ENCODE data around the gene GPR108. TPM values are rescaled to one million over a fixed set of nuclear protein-coding genes. Genes with fewer than 3 reads are reported as not detected.
"Not testable (repeated sequence)": the region's sequence is repeated elsewhere in the genome, so short reads cannot be mapped to it uniquely, and the experiment has no call there.

The GPR108 gene
- total RNA-seq, 6 experiments from 2014 or later = 22.3 to 53.0 (median 41.3) TPM

DNA sequence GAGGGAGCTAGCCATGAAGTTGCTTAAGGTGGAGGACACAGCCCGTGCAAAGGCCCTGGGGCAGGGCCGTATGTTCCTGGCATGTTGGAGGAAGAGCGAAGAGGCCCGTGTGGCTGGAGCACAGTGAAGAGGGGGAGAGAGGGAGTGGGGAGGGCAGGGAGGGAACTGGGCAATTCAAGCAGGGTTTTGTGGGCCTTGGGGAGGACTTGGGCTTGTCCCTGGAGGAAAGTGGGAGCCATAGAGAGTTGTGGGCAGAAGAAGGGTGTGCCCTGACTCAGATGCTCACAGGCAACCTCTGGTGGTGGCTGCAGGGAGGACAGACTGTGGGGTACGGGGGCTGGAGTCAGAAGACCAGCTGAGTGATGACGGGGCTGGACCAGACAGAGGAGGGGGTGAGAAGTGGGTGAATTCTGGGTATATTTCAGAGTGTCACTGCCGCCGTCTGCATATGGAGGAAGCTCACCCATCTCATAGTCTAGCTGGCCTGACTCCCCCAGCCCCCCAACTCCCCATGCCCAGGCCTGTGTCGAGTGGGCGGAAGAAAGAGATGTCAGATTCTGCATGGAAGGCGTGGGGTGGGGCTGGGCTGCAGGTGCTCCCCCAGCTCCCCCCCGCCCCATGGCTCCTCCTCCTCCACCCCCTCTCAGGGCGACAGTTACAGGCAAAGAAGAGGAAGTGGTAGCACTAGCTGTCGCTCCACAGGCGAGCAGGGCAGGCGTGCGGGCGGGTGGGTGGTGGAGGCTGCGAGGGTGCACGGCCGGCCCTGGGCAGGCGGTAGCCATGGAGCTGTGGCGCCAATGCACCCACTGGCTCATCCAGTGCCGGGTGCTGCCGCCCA lies 34.9 kb upstream of the GPR108 start, which contains the start of gene VAV1:
TSS of gene VAV1 (plus strand) at position 681 of the 838 bp plus-strand sequence. CDS start at position 781, 100 bp downstream.
- no peak for TF ChIP-seq POLR2A (IDR thresholded peaks at IDR 0.05)
- TF ChIP-seq, protein P1, sequence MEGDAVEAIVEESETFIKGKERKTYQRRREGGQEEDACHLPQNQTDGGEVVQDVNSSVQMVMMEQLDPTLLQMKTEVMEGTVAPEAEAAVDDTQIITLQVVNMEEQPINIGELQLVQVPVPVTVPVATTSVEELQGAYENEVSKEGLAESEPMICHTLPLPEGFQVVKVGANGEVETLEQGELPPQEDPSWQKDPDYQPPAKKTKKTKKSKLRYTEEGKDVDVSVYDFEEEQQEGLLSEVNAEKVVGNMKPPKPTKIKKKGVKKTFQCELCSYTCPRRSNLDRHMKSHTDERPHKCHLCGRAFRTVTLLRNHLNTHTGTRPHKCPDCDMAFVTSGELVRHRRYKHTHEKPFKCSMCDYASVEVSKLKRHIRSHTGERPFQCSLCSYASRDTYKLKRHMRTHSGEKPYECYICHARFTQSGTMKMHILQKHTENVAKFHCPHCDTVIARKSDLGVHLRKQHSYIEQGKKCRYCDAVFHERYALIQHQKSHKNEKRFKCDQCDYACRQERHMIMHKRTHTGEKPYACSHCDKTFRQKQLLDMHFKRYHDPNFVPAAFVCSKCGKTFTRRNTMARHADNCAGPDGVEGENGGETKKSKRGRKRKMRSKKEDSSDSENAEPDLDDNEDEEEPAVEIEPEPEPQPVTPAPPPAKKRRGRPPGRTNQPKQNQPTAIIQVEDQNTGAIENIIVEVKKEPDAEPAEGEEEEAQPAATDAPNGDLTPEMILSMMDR (IDR thresholded peaks at IDR 0.05) = peak in 1 of 4 donors; percentile 23
- ATAC-seq (peak; percentile 55 to 75 (median 62)), DNase-seq (peak; percentile 65 to 78 (median 72))
- 57% methylated on average over 12 of the region's 25 CpGs for WGBS (ENCODE audit: insufficient coverage, low coverage, low lambda C conversion rate, missing lambda C conversion rate)
- H3K4me1 ChIP-seq = peaks cover 0 to 8% (median under 1%) of the 10 kb centered on the region in 4 donors
- peak within 1 kb of the TSS; percentile 32 to 57 (median 36) for H3K4me3 ChIP-seq
- peak within 1 kb of the TSS in 2 of 3 donors; percentile 37 to 67 for H3K27ac ChIP-seq
- intact Hi-C loops (cut with DNase I) = no loop called here
- no peaks in the 10 kb centered on the region for H3K9me3 ChIP-seq
- H3K27me3 ChIP-seq = no peaks in the 10 kb centered on the region
- H3K36me3 ChIP-seq = no peaks in the 10 kb centered on the region

GRCh38 chr19:6771648-6772027 lies 34.3 kb upstream of the GPR108 start:
- ATAC-seq; H3K27me3 ChIP-seq; H3K4me3 ChIP-seq; H3K27ac ChIP-seq; H3K9me3 ChIP-seq; DNase-seq; intact Hi-C loops (cut with DNase I); H3K36me3 ChIP-seq: not testable (repeated sequence)
- 69% methylated on average over 7 of the region's 7 CpGs for WGBS (ENCODE audit: insufficient coverage, low coverage, low lambda C conversion rate, missing lambda C conversion rate)
- peaks cover 0 to 12% (median 4%) of the 10 kb centered on the region in 4 donors for H3K4me1 ChIP-seq

GRCh38 chr19:6769006-6769619 lies 31.7 kb upstream of the GPR108 start:
- intact Hi-C loops (cut with DNase I) = no loop called here
- no peak overlapping the region for H3K4me3 ChIP-seq
- no peaks in the 10 kb centered on the region for H3K9me3 ChIP-seq
- no peaks in the 10 kb centered on the region for H3K27me3 ChIP-seq
- peaks cover 0 to 29% (median 5%) of the 10 kb centered on the region in 4 donors for H3K4me1 ChIP-seq
- WGBS (ENCODE audit: insufficient coverage, low coverage, low lambda C conversion rate, missing lambda C conversion rate) = 51% methylated on average over 10 of the region's 11 CpGs
- DNase-seq (no peak), ATAC-seq (no peak)
- TF ChIP-seq, protein P1 (IDR thresholded peaks at IDR 0.05) = peak in 3 of 4 donors; percentile 25 to 38 (median 29)
- no peak for TF ChIP-seq POLR2A (IDR thresholded peaks at IDR 0.05)
- no peaks in the 10 kb centered on the region for H3K36me3 ChIP-seq
- no peak overlapping the region for H3K27ac ChIP-seq

DNA sequence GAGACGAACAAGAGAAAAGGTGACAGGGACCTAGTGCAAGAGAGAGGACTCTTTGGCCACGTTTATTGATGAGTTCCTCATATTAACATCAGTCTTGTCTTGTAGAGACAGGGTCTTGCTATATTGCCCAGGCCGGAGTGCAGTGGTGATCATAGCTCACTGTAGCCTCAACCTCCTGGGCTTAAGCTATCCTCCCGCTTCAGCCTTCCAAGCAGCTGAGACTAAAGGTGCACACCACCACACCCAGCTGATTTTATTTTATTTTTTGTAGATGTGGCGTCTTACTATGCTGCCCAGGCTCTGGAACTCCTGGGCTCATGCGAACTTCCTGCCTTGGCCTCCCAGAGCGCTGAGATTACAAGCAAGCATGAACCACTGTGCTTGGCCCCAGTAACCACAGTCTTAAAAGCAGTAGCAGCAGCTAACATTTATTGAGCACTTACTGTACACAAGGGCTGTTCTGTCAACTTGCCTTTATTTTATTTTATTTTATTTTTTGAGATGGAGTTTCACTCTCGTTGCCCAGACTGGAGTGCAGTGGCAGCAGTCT lies 30.9 kb upstream of the GPR108 start:
- ATAC-seq (no peak), DNase-seq (no peak)
- Histone ChIP-seq H3K27me3 (no peaks in the 10 kb centered on the region), H3K4me3 (no peak overlapping the region), H3K9me3 (no peaks in the 10 kb centered on the region), H3K27ac (no peak overlapping the region), H3K4me1 (peaks cover 0 to 29% (median 5%) of the 10 kb centered on the region in 4 donors), H3K36me3 (no peaks in the 10 kb centered on the region)
- no peak for TF ChIP-seq POLR2A (IDR thresholded peaks at IDR 0.05)
- TF ChIP-seq, protein P1 (IDR thresholded peaks at IDR 0.05) = no peak
- intact Hi-C loops (cut with DNase I) = no loop called here
- WGBS (ENCODE audit: insufficient coverage, low coverage, low lambda C conversion rate, missing lambda C conversion rate) = 55% methylated on average over 5 of the region's 8 CpGs
